Measurements from ENCODE around the gene CCDC171.

DNA sequence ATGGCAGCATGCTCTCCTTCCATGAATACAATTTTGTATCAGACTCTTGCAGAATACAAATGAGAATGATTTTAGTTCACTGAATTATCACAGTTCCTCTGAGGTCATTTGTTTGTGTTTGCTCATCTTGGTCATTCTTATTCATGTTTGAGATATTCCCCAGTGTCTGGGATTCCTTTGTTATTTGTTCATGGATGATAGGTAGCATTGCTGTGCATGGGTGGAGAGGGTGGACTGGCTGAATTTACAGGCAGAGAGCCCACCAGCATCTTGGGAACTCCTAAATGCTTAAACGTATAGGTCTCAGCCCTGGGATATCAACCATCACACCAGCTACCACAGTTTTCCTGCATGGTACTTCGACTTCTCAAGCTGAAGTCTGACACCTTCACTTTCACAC is 459.8 kb downstream of the CCDC171 start:
- TF ChIP-seq, protein P1, sequence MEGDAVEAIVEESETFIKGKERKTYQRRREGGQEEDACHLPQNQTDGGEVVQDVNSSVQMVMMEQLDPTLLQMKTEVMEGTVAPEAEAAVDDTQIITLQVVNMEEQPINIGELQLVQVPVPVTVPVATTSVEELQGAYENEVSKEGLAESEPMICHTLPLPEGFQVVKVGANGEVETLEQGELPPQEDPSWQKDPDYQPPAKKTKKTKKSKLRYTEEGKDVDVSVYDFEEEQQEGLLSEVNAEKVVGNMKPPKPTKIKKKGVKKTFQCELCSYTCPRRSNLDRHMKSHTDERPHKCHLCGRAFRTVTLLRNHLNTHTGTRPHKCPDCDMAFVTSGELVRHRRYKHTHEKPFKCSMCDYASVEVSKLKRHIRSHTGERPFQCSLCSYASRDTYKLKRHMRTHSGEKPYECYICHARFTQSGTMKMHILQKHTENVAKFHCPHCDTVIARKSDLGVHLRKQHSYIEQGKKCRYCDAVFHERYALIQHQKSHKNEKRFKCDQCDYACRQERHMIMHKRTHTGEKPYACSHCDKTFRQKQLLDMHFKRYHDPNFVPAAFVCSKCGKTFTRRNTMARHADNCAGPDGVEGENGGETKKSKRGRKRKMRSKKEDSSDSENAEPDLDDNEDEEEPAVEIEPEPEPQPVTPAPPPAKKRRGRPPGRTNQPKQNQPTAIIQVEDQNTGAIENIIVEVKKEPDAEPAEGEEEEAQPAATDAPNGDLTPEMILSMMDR (IDR thresholded peaks at IDR 0.05; ENCODE audit: low read depth, low read length) = no peak
- TF ChIP-seq EZH2phosphoT487 (IDR thresholded peaks at IDR 0.05; ENCODE audit: low read depth) = no peak
